ENCODE data around the gene CHTF18. TPM values are rescaled to one million over a fixed set of nuclear protein-coding genes. Genes with fewer than 3 reads are reported as not detected.

Gene CHTF18
- total RNA-seq, 2 donors from 2014 or later = 7.5 to 14.5 TPM

- 65% methylated on average over 18 of the region's 19 CpGs; no CpG with 5 or more reads in 1 of the 2 donors for WGBS, 2 donors
Observed at GRCh38 chr16:769934-770333, 18.5 kb upstream of the CHTF18 start.

GRCh38 chr16:770411-770810 is 18.0 kb upstream of the CHTF18 start:
- DNase-seq (no peak), ATAC-seq (no peak)
- H3K27ac ChIP-seq = no peak overlapping the region
- WGBS, 2 donors = 50 to 60% methylated on average over 2 of the region's 13 CpGs
- intact Hi-C loops (cut with DNase I) = no loop called here
- no peaks in the 10 kb centered on the region for H3K9me3 ChIP-seq
- H3K4me3 ChIP-seq = no peak overlapping the region
- no peaks in the 10 kb centered on the region for H3K36me3 ChIP-seq (replicated peaks in 1 of 2; ENCODE audit: insufficient read depth in 1 of 2, low read depth in 2 of 2)
- TF ChIP-seq POLR2A (IDR thresholded peaks at IDR 0.05) = no peak
- TF ChIP-seq, protein P1, sequence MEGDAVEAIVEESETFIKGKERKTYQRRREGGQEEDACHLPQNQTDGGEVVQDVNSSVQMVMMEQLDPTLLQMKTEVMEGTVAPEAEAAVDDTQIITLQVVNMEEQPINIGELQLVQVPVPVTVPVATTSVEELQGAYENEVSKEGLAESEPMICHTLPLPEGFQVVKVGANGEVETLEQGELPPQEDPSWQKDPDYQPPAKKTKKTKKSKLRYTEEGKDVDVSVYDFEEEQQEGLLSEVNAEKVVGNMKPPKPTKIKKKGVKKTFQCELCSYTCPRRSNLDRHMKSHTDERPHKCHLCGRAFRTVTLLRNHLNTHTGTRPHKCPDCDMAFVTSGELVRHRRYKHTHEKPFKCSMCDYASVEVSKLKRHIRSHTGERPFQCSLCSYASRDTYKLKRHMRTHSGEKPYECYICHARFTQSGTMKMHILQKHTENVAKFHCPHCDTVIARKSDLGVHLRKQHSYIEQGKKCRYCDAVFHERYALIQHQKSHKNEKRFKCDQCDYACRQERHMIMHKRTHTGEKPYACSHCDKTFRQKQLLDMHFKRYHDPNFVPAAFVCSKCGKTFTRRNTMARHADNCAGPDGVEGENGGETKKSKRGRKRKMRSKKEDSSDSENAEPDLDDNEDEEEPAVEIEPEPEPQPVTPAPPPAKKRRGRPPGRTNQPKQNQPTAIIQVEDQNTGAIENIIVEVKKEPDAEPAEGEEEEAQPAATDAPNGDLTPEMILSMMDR (IDR thresholded peaks at IDR 0.05) = no peak
- no peaks in the 10 kb centered on the region for H3K4me1 ChIP-seq
- H3K27me3 ChIP-seq = no peaks in the 10 kb centered on the region

More at GRCh38 chr16:769934-770333, 18.5 kb upstream of the CHTF18 start:
- intact Hi-C loops (cut with DNase I) = no loop called here
- Histone ChIP-seq H3K4me3 (no peak overlapping the region), H3K9me3 (no peaks in the 10 kb centered on the region), H3K36me3 (replicated peaks in 1 of 2; ENCODE audit: insufficient read depth in 1 of 2, low read depth in 2 of 2) (no peaks in the 10 kb centered on the region), H3K27ac (no peak overlapping the region), H3K4me1 (no peaks in the 10 kb centered on the region), H3K27me3 (no peaks in the 10 kb centered on the region)
- TF ChIP-seq POLR2A (IDR thresholded peaks at IDR 0.05) = no peak
- TF ChIP-seq, protein P1 (IDR thresholded peaks at IDR 0.05) = no peak
- no peak for ATAC-seq
- DNase-seq = no peak

DNA sequence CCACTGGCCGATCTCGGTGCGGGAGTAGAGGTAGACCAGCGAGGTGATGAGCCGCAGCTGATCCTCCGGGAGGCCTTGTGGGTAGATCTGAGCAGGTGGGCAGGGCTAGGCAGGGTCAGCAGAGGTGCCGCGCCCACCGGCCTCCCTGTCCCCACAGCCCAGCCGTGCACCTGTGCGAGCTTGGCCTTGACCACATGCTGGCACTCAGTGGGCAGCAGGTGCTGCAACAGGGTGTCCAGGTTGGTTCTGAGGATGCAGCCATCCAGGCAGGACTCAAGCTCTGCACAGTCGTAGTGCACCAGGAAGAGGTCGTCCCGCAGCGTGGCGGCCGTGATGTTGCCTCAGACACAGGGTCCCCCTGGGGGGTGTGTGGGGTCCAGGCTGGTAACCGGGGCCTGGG is 15.5 kb upstream of the CHTF18 start:
- 65 to 79% methylated on average over 6 to 14 of the region's 18 CpGs for WGBS, 2 donors

DNA sequence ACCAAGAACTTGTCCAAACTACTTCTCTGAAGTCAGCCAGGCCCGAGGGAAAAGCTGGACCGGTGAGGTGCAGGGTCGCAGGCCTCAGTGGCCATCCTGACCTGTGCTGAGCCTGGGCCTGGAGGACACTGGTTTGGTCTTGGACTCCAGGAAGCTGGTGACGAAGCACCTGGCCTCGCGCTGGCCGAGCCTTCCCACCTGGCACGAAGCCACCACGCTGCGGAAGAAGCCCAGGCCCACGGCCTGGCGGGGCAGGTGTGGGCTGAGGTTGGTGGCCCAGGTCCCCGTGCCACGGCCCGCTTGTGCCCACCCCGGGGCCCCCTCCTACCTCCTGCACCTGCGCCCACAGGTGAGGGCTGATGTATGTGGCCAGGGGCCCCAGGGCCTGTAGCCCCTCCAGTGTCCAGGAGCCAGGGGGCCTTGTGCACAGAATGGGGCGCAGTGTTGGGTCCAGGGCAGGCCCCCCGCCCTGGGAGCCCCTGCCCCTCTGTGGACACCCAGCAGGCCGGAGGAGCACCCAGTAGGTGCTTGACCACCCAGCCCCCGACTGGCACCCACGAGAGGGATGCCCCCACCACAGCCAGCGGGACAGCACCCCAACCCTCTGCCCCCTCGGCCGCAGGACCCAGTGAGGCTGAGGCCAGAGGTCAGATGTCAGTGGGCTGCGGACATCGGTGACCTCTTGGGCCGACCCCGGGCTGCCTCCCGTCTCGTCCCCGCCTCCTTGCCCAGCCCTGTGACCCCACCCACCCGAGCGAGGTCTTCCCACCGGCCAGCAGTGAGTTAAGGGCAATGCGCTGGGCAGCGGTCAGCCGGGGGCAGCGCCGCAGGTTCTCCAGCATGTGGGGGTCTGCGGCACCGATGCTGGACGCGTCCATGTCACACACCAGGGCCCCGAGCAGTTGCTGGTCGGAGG is 14.1 kb upstream of the CHTF18 start:
- no peaks in the 10 kb centered on the region for H3K9me3 ChIP-seq
- intact Hi-C loops (cut with DNase I) = no loop called here
- H3K4me3 ChIP-seq = no peak overlapping the region
- TF ChIP-seq, protein P1 (IDR thresholded peaks at IDR 0.05) = no peak
- TF ChIP-seq POLR2A (IDR thresholded peaks at IDR 0.05) = no peak
- H3K4me1 ChIP-seq = no peaks in the 10 kb centered on the region
- no peak overlapping the region for H3K27ac ChIP-seq
- ATAC-seq = no peak
- no peaks in the 10 kb centered on the region for H3K36me3 ChIP-seq (replicated peaks in 1 of 2; ENCODE audit: insufficient read depth in 1 of 2, low read depth in 2 of 2)
- DNase-seq = no peak
- 60 to 68% methylated on average over 1 to 39 of the region's 46 CpGs for WGBS, 2 donors
- H3K27me3 ChIP-seq = no peaks in the 10 kb centered on the region

More for the DNA sequence above, 15.5 kb upstream of the CHTF18 start:
- no peak for ATAC-seq
- no peaks in the 10 kb centered on the region for H3K9me3 ChIP-seq
- H3K4me3 ChIP-seq = no peak overlapping the region
- no peaks in the 10 kb centered on the region for H3K36me3 ChIP-seq (replicated peaks in 1 of 2; ENCODE audit: insufficient read depth in 1 of 2, low read depth in 2 of 2)
- no peak overlapping the region for H3K27ac ChIP-seq
- no peaks in the 10 kb centered on the region for H3K27me3 ChIP-seq
- DNase-seq = no peak
- H3K4me1 ChIP-seq = no peaks in the 10 kb centered on the region
- intact Hi-C loops (cut with DNase I) = no loop called here
- TF ChIP-seq, protein P1 (IDR thresholded peaks at IDR 0.05) = no peak
- no peak for TF ChIP-seq POLR2A (IDR thresholded peaks at IDR 0.05)

All from body of pancreas (tissue), 4 donors.